ENCODE data around the gene P2RX6.

- TF ChIP-seq CTCF (IDR thresholded peaks at IDR 0.05) (no peak), POLR2AphosphoS5 (IDR thresholded peaks at IDR 0.05) (no peak), POLR2A (IDR thresholded peaks at IDR 0.05) (no peak)
Observed at GRCh38 chr22:21010426-21011113, 4.4 kb upstream of the P2RX6 start.
